ENCODE data around the gene TNXB.

TNXB gene

GRCh38 chr6:32086661-32087573 is 22.2 kb downstream of the TNXB start:
- H3K79me2 ChIP-seq (ENCODE audit: insufficient read depth, low read length): no peaks in the 10 kb centered on the region
- no peak overlapping the region for H2AFZ ChIP-seq (ENCODE audit: low read length)
- no peaks in the 10 kb centered on the region for H3K4me1 ChIP-seq (ENCODE audit: insufficient read depth, low read length, poor library complexity, severe bottlenecking)
- no peak overlapping the region for H3K4me3 ChIP-seq (ENCODE audit: low read length, poor library complexity, severe bottlenecking)
- no peaks in the 10 kb centered on the region for H3F3A ChIP-seq (ENCODE audit: low read depth)
- H3K27me3 ChIP-seq (ENCODE audit: insufficient read depth, low read length, poor library complexity, severe bottlenecking): no peaks in the 10 kb centered on the region
- TF ChIP-seq CTCF (conservative IDR thresholded peaks at IDR 0.05; ENCODE audit: low read length) (no peak), EZH2phosphoT487 (IDR thresholded peaks at IDR 0.05; ENCODE audit: borderline replicate concordance) (no peak)
- H3K9me2 ChIP-seq (replicated peaks; ENCODE audit: low read depth, low read length): no peaks in the 10 kb centered on the region
- H4K20me1 ChIP-seq (ENCODE audit: insufficient read depth, low read length, poor library complexity, severe bottlenecking): no peaks in the 10 kb centered on the region
- no peaks in the 10 kb centered on the region for H3K36me3 ChIP-seq (ENCODE audit: insufficient read depth, low read length)
- H3K9me3 ChIP-seq (ENCODE audit: insufficient read depth, low read depth, low read length): no peaks in the 10 kb centered on the region
- no peak overlapping the region for H3K4me2 ChIP-seq (ENCODE audit: low read depth, low read length, poor library complexity, severe bottlenecking)
- H3K9ac ChIP-seq (ENCODE audit: low read depth, low read length, poor library complexity, severe bottlenecking): no peak overlapping the region

GRCh38 chr6:32085759-32086459 is 23.2 kb downstream of the TNXB start:
- Histone ChIP-seq H3K4me3 (ENCODE audit: low read length, poor library complexity, severe bottlenecking) (no peak overlapping the region), H3K79me2 (ENCODE audit: insufficient read depth, low read length) (no peaks in the 10 kb centered on the region), H4K20me1 (ENCODE audit: insufficient read depth, low read length, poor library complexity, severe bottlenecking) (no peaks in the 10 kb centered on the region), H3K36me3 (ENCODE audit: insufficient read depth, low read length) (no peaks in the 10 kb centered on the region), H3F3A (ENCODE audit: low read depth) (no peaks in the 10 kb centered on the region), H3K9ac (ENCODE audit: low read depth, low read length, poor library complexity, severe bottlenecking) (no peak overlapping the region), H3K4me2 (ENCODE audit: low read depth, low read length, poor library complexity, severe bottlenecking) (no peak overlapping the region), H2AFZ (ENCODE audit: low read length) (no peak overlapping the region), H3K9me2 (replicated peaks; ENCODE audit: low read depth, low read length) (no peaks in the 10 kb centered on the region), H3K4me1 (ENCODE audit: insufficient read depth, low read length, poor library complexity, severe bottlenecking) (no peaks in the 10 kb centered on the region), H3K27me3 (ENCODE audit: insufficient read depth, low read length, poor library complexity, severe bottlenecking) (no peaks in the 10 kb centered on the region), H3K9me3 (ENCODE audit: insufficient read depth, low read depth, low read length) (no peaks in the 10 kb centered on the region)
- no peak for TF ChIP-seq CTCF (conservative IDR thresholded peaks at IDR 0.05; ENCODE audit: low read length)
- TF ChIP-seq EZH2phosphoT487 (IDR thresholded peaks at IDR 0.05; ENCODE audit: borderline replicate concordance): no peak

- Histone ChIP-seq H3K79me2 (ENCODE audit: insufficient read depth, low read length) (no peaks in the 10 kb centered on the region), H3K36me3 (ENCODE audit: insufficient read depth, low read length) (no peaks in the 10 kb centered on the region), H2AFZ (ENCODE audit: low read length) (no peak overlapping the region), H3K9me3 (ENCODE audit: insufficient read depth, low read depth, low read length) (no peaks in the 10 kb centered on the region), H3K27me3 (ENCODE audit: insufficient read depth, low read length, poor library complexity, severe bottlenecking) (no peaks in the 10 kb centered on the region), H3K9ac (ENCODE audit: low read depth, low read length, poor library complexity, severe bottlenecking) (no peak overlapping the region), H3K4me1 (ENCODE audit: insufficient read depth, low read length, poor library complexity, severe bottlenecking) (no peaks in the 10 kb centered on the region), H4K20me1 (ENCODE audit: insufficient read depth, low read length, poor library complexity, severe bottlenecking) (no peaks in the 10 kb centered on the region), H3K4me3 (ENCODE audit: low read length, poor library complexity, severe bottlenecking) (no peak overlapping the region), H3K9me2 (replicated peaks; ENCODE audit: low read depth, low read length) (no peaks in the 10 kb centered on the region), H3K4me2 (ENCODE audit: low read depth, low read length, poor library complexity, severe bottlenecking) (no peak overlapping the region), H3F3A (ENCODE audit: low read depth) (no peaks in the 10 kb centered on the region)
- TF ChIP-seq EZH2phosphoT487 (IDR thresholded peaks at IDR 0.05; ENCODE audit: borderline replicate concordance) (no peak), CTCF (conservative IDR thresholded peaks at IDR 0.05; ENCODE audit: low read length) (no peak)
Observed at GRCh38 chr6:32084780-32085179, 24.4 kb downstream of the TNXB start.
